Lower leg skin (tissue), 4 donors: ENCODE results near the gene ARHGEF39. TPM values are rescaled to one million over a fixed set of nuclear protein-coding genes. Genes with fewer than 3 reads are reported as not detected.

ENCODE experiments used
- DNase-seq, 2 donors: peaks; one replicate each; pipeline ENCODE4 v3.0.0-alpha.2; 2019; ENCODE audit warnings: low spot score in 2 of 2
- H3K4me3 ChIP-seq: fragments of 200-600 bp; sonication (generic); 2 replicates; pipeline ENCODE4 v1.5.1; 2017; ENCODE audit warnings: mild to moderate bottlenecking, low read depth; ENCODE audit not compliant: poor library complexity, severe bottlenecking
- CTCF ChIP-seq, 3 donors: fragments of 450-650 bp; IDR thresholded peaks; one replicate each; pipeline ENCODE4 v1.5.1; 2016; ENCODE audit warnings: antibody characterized with exemption in 3 of 3, mild to moderate bottlenecking in 3 of 3, moderate library complexity in 2 of 3
- POLR2A ChIP-seq, 2 donors: fragments of 450-650 bp; IDR thresholded peaks; one replicate each; pipeline ENCODE4 v1.6.1; 2016 to 2017; ENCODE audit warnings: antibody characterized with exemption in 2 of 2, mild to moderate bottlenecking in 1 of 2, moderate library complexity in 1 of 2
- WGBS, 2 donors: methylation state at CpG; one replicate each; pipeline ENCODE4 v1.1.5; 2018; 5-methylcytosine and 5-hydroxymethylcytosine counted together
- intact Hi-C: fragments of 100-400 bp; cut with DNase I; formaldehyde crosslinking; loops from one replicate; pipeline ENCODE4 v1.15.0; 2023; ENCODE audit warnings: low total_unique reads
- total RNA-seq, 4 donors: library from RNA; depleted of rRNA; stranded (reverse); fragments of >200 nt; gene quantifications; one replicate each; pipeline ENCODE4 v1.1.0, GENCODE V29; 2016

The ARHGEF39 gene
- total RNA-seq, 4 donors from 2014 or later: 0.32 to 7.6 (median 0.86) TPM

- intact Hi-C loops: no loop called here
- 80 to 84% methylated on average over 7 of the region's 7 CpGs for WGBS, 2 donors
- no peak for DNase-seq
- TF ChIP-seq POLR2A (IDR thresholded peaks at IDR 0.05) (no peak), CTCF (IDR thresholded peaks at IDR 0.05) (no peak)
- no peak overlapping the region for H3K4me3 ChIP-seq
These were observed 46.0 kb upstream of the ARHGEF39 start for GRCh38 chr9:35710818-35711500.

GRCh38 chr9:35708146-35708545 lies 43.2 kb upstream of the ARHGEF39 start:
- intact Hi-C loops: no loop called here
- 96 to 99% methylated on average over 4 of the region's 4 CpGs for WGBS, 2 donors
- no peak for DNase-seq
- no peak for TF ChIP-seq CTCF (IDR thresholded peaks at IDR 0.05)
- TF ChIP-seq POLR2A (IDR thresholded peaks at IDR 0.05): no peak
- no peak overlapping the region for H3K4me3 ChIP-seq

GRCh38 chr9:35706951-35707350 lies 42.0 kb upstream of the ARHGEF39 start:
- TF ChIP-seq CTCF (IDR thresholded peaks at IDR 0.05): no peak
- no peak for TF ChIP-seq POLR2A (IDR thresholded peaks at IDR 0.05)
- no peak overlapping the region for H3K4me3 ChIP-seq
- intact Hi-C loops: no loop called here
- no peak for DNase-seq
- 95 to 97% methylated on average over 10 of the region's 10 CpGs for WGBS, 2 donors

GRCh38 chr9:35705836-35706430 lies 40.9 kb upstream of the ARHGEF39 start:
- intact Hi-C loops: no loop called here
- H3K4me3 ChIP-seq: no peak overlapping the region
- no peak for DNase-seq
- no peak for TF ChIP-seq POLR2A (IDR thresholded peaks at IDR 0.05)
- no peak for TF ChIP-seq CTCF (IDR thresholded peaks at IDR 0.05)
- 90 to 94% methylated on average over 6 to 7 of the region's 7 CpGs for WGBS, 2 donors

- DNase-seq: no peak
- intact Hi-C loops: no loop called here
- 88 to 90% methylated on average over 8 of the region's 8 CpGs for WGBS, 2 donors
- H3K4me3 ChIP-seq: no peak overlapping the region
- TF ChIP-seq POLR2A (IDR thresholded peaks at IDR 0.05): no peak
- no peak for TF ChIP-seq CTCF (IDR thresholded peaks at IDR 0.05)
These were observed 40.4 kb upstream of the ARHGEF39 start for GRCh38 chr9:35705372-35705771.
